Raji (cell line): Measurements from ENCODE around the gene KDM7A.

Source experiments
- POLR2A ChIP-seq: IDR thresholded peaks from 2 replicates; pipeline ENCODE4 v1.6.1; 2011; ENCODE audit warnings: low read depth, low read length, control low read depth; ENCODE audit not compliant: insufficient read depth

Gene KDM7A

GRCh38 chr7:140209866-140210609, 33.3 kb upstream of the KDM7A start:
- TF ChIP-seq POLR2A = no peak

- no peak for TF ChIP-seq POLR2A
Measured at GRCh38 chr7:140206616-140207389, 30.0 kb upstream of the KDM7A start.

GRCh38 chr7:140205600-140205999, 28.8 kb upstream of the KDM7A start:
- TF ChIP-seq POLR2A = no peak

GRCh38 chr7:140203556-140203955, 26.8 kb upstream of the KDM7A start:
- no peak for TF ChIP-seq POLR2A

- TF ChIP-seq POLR2A = no peak
Measured at GRCh38 chr7:140201393-140201792, 24.6 kb upstream of the KDM7A start.

GRCh38 chr7:140200061-140200989, 23.5 kb upstream of the KDM7A start:
- no peak for TF ChIP-seq POLR2A

- no peak for TF ChIP-seq POLR2A
Measured at GRCh38 chr7:140197938-140198337, 21.2 kb upstream of the KDM7A start.

- no peak for TF ChIP-seq POLR2A
Measured at GRCh38 chr7:140197218-140197890, 20.6 kb upstream of the KDM7A start.

GRCh38 chr7:140196361-140197217, 19.8 kb upstream of the KDM7A start:
- no peak for TF ChIP-seq POLR2A

- no peak for TF ChIP-seq POLR2A
Measured at GRCh38 chr7:140195859-140196258, 19.1 kb upstream of the KDM7A start.

GRCh38 chr7:140192620-140193019, 15.8 kb upstream of the KDM7A start:
- no peak for TF ChIP-seq POLR2A

- no peak for TF ChIP-seq POLR2A
Measured at GRCh38 chr7:140192176-140192575, 15.4 kb upstream of the KDM7A start.

- no peak for TF ChIP-seq POLR2A
Measured at GRCh38 chr7:140190588-140190987, 13.8 kb upstream of the KDM7A start.

- TF ChIP-seq POLR2A = no peak
Measured at GRCh38 chr7:140189917-140190316, 13.1 kb upstream of the KDM7A start.
